Measurements from ENCODE around the gene NBDY.
"Not testable (repeated sequence)": the region's sequence is repeated elsewhere in the genome, so short reads cannot be mapped to it uniquely, and the experiment has no call there.

Gene NBDY

DNA sequence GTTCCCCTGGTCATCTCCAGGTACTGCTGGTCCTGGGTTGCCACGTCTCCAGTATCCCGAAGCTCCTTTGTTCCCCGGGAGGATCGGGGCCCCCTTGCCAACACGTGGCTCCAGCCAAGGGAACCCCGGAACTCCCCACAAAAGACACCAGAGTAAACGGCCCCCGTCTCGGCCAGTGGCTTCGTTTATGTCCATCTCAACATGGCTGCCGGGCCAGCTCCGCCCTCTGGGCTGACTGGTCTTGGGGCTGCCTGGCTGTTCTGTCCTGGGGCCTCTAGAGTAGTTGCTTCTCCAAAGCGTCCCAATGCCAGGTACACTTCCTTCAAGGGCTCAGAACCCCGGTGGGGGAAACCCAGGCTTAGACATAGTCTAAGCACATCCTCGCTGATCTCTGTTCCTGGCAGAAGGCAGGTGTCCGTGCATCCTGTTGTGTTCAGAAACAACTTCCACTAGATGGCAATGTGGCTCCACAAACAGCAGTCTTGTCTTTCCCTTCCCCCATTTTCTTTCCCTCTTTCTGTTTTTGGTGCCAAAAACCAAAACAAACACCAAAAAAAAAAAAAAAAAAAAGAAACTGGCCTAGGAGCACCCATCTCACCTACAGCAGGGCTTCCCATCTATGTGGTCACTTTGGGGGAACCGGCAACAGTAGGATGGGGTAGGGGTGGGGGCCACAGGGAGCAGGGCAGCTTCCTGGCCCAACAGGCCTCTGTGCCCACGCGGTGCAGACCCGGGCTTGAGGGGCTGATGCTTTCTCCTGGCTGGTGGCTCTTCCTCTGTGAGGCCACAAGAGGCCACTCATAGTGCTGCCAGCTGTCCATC lies 35.3 kb downstream of the NBDY start:
- peak; percentile 79 to 84 for DNase-seq (ENCODE audit: low read depth in 2 of 2)
- no peak overlapping the region for H3K4me3 ChIP-seq (replicated peaks in 1 of 2; ENCODE audit: low read depth in 2 of 2, low read length in 2 of 2)
- TF ChIP-seq, protein P1, sequence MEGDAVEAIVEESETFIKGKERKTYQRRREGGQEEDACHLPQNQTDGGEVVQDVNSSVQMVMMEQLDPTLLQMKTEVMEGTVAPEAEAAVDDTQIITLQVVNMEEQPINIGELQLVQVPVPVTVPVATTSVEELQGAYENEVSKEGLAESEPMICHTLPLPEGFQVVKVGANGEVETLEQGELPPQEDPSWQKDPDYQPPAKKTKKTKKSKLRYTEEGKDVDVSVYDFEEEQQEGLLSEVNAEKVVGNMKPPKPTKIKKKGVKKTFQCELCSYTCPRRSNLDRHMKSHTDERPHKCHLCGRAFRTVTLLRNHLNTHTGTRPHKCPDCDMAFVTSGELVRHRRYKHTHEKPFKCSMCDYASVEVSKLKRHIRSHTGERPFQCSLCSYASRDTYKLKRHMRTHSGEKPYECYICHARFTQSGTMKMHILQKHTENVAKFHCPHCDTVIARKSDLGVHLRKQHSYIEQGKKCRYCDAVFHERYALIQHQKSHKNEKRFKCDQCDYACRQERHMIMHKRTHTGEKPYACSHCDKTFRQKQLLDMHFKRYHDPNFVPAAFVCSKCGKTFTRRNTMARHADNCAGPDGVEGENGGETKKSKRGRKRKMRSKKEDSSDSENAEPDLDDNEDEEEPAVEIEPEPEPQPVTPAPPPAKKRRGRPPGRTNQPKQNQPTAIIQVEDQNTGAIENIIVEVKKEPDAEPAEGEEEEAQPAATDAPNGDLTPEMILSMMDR (IDR thresholded peaks at IDR 0.05; ENCODE audit: low read depth, low read length), result peak; percentile 47

DNA sequence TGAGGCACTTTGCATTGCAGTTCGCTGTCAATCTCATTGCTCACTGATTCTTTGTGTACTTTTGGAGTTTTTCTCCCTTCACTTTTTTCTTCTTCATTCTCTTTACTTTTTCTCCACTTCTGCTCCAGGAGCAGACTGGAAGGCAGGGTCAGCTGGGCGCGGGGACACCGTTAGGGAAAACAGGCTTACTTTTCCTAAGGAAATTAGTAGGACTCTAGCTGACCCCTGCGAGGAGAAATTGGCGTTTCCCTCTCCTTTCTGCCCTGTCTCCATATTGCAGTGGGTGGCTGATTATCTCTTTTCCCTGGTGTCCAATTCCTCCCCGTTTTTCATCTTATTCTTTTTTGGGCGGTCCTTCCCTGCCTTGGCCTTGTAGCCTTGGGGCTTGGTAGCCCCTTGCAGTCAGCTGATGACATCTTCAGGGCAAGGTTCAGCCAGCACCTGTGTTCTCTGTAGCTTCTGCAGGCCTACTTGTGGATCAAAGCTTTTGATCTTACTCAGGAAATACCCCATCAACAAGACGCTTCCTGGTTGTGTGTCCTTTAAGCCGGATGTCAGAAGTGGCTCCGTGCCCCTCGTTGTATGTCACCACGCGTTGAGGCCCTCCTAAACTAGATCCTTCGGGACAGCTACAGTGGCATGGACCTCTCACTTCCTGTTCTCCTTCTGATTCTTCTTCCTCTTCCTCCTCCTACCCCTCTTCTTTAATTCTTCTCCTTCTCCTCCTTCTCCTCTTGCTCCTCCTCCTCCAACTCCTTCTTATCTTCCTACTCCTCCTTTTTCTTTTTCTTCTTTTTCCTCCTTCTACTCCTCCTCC lies 36.1 kb downstream of the NBDY start:
- TF ChIP-seq, protein P1 (IDR thresholded peaks at IDR 0.05; ENCODE audit: low read depth, low read length), result no peak
- no peak overlapping the region for H3K4me3 ChIP-seq (replicated peaks in 1 of 2; ENCODE audit: low read depth in 2 of 2, low read length in 2 of 2)
- DNase-seq (ENCODE audit: low read depth in 2 of 2), result no peak

DNA sequence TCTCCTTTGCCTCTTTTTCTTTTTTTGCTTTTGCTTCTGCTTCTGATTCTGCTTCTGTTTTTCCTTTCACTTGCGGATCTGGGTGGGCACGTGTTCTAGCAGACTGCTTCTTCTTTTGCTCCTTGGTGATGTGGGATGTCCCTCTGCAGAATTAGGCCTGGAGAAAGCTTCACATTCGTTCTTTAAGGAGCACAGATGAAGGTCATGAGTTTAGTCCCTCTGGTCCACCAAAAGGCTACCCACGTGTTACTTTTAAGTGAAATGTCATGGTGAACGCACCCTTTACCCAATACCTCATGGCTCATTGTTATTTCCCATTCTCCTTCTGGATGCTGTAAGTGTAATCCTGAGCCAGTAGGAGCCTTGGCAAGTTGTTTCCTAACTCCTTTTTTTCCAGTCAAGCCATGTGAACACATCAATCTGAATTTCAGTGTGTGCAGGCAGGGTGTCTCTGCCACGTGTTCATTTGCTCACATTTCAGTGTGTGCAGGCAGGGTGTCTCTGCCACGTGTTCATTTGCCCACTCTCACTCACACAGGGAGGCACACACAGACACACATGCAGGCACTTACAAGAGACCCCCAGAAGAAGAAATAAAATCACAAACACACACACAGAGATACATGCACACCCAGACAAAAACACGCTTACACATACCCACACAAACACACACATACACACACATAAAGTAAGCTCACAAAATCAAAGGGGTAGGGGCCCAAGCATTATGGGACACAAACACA lies 36.9 kb downstream of the NBDY start:
- DNase-seq (ENCODE audit: low read depth in 2 of 2), result peak; percentile 10 to 15
- TF ChIP-seq, protein P1 (IDR thresholded peaks at IDR 0.05; ENCODE audit: low read depth, low read length), result no peak
- no peak overlapping the region for H3K4me3 ChIP-seq (replicated peaks in 1 of 2; ENCODE audit: low read depth in 2 of 2, low read length in 2 of 2)

DNA sequence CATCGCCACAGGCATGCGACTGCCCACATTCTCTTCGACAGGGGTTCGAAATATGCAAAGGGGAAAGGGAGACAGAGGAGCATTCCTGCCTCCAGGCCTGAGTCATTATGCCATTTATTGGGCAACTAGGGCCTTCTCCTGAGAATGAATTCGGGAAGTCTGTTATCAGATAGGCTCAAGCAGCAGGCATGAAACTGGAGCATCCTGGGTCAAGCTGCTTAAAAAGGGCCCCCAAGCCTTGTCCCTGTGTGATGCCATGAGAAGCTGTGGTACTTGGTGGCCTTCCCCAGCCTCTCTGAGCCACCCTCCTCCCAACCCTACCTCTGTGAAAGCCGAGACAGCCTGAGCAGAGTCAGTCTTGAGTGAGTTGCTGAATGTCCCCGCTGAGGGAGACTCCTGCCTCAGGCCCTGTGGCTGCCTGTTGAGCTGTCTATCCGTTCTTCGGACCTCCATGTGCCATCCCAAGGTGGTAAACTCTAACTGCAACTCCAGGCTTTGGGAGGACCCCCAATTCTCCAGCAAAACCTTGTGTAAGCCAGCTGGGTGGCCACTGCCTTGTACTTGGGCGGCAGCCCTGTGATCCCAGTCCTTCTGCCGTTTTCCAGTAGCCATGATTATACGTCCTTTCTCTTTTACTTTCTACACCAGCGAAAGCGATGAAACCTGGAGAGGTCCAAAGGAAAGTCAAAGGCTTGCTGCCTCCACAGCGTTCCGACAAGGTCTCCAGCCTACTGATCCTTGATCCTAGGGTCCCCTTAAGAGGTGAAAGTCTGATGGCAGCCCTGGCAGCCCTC lies 37.7 kb downstream of the NBDY start:
- TF ChIP-seq, protein P1 (IDR thresholded peaks at IDR 0.05; ENCODE audit: low read depth, low read length), result no peak
- H3K4me3 ChIP-seq (replicated peaks in 1 of 2; ENCODE audit: low read depth in 2 of 2, low read length in 2 of 2), result no peak overlapping the region
- DNase-seq (ENCODE audit: low read depth in 2 of 2), result peak; percentile 50 to 60

DNA sequence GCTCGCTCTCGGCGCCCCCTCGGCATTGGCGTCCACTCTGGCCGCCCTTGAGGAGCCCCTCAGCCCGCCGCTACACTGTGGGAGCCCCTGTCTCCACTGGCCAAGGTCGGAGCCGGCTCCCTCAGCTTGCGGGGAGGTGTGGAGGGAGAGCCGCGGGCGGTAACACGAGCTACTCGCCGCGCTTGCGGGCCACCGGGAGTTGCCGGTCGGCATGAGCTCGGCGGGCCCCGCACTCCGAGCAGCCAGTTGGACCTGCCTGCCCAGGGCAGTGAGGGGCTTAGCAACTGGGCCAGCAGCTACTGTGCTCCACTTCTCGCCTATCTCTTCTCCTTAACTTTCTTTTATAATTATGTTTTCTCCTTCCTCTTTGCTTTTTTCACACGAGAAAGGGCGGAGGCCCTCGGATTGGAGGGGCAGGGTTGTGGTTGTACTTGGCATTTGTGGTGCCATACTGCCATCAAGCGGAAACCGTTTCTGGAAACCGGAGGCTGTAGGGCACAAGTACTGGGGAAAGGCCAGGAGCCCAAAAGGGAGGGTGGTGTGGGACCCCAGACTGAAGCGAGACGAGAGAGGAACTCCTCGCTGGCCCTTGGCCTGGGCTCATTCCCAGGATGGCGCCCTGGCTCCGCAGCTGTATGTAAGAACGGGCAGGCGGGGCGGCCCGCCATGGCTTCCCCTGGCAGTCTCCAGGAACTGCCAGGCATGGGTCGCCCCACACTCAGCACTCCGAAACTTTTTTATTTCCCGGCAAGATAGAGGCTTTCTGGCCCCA lies 38.5 kb downstream of the NBDY start:
- not testable (repeated sequence) for DNase-seq (ENCODE audit: low read depth in 2 of 2); H3K4me3 ChIP-seq (replicated peaks in 1 of 2; ENCODE audit: low read depth in 2 of 2, low read length in 2 of 2)

DNA sequence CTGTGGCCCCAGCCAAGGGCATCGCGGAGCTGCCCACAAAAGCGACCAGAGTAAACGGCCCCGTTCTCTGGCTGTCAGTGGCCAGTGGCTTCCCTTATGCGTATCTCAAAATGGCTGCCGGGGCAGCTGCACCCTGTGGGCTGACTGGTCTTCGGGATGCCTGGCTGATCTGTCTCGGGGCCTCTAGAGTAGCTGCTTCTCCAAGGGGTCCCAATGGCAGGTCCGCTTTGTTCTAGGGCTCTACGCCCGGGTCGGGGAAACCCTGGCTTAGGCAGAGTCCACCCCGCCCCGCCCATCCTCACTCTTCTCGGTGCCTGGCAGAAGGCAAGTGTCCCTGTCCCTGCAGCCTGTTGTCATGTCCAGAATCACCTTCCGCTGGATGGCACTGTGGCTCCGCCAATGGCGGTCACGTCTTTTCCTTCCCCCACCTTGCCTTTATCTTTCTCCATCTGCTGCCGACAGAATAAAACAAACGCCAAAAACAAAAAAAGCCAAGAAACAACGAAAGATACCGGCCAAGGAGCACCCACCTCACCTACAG lies 39.1 kb downstream of the NBDY start:
- DNase-seq (ENCODE audit: low read depth in 2 of 2); H3K4me3 ChIP-seq (replicated peaks in 1 of 2; ENCODE audit: low read depth in 2 of 2, low read length in 2 of 2): not testable (repeated sequence)

DNA sequence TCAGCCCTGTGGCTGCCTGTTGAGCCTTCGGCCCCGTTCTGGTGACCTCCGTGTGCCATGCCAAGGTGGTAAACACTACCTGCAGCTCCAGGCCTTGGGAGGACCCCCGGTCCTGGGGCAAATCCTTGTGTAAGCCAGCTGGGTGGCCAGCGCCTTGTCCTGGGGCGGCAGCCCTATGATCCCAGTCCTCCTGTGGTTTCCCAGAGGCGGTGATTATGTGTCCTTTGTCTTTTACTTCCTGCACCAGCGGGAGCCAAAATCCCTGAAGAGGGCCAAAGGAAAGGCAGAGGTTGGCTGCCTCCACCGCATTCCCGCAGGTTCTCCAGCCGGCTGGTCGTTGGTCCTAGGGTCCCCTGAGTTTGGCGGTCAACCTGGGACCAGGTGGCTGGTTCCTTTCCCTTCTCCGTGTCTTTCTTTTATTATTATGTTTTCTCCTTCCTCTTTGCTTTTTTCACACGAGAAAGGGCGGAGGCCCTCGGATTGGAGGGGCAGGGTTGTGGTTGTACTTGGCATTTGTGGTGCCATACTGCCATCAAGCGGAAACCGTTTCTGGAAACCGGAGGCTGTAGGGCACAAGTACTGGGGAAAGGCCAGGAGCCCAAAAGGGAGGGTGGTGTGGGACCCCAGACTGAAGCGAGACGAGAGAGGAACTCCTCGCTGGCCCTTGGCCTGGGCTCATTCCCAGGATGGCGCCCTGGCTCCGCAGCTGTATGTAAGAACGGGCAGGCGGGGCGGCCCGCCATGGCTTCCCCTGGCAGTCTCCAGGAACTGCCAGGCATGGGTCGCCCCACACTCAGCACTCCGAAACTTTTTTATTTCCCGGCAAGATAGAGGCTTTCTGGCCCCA lies 43.9 kb downstream of the NBDY start:
- not testable (repeated sequence) for DNase-seq (ENCODE audit: low read depth in 2 of 2); H3K4me3 ChIP-seq (replicated peaks in 1 of 2; ENCODE audit: low read depth in 2 of 2, low read length in 2 of 2)

DNA sequence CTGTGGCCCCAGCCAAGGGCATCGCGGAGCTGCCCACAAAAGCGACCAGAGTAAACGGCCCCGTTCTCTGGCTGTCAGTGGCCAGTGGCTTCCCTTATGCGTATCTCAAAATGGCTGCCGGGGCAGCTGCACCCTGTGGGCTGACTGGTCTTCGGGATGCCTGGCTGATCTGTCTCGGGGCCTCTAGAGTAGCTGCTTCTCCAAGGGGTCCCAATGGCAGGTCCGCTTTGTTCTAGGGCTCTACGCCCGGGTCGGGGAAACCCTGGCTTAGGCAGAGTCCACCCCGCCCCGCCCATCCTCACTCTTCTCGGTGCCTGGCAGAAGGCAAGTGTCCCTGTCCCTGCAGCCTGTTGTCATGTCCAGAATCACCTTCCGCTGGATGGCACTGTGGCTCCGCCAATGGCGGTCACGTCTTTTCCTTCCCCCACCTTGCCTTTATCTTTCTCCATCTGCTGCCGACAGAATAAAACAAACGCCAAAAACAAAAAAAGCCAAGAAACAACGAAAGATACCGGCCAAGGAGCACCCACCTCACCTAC lies 44.5 kb downstream of the NBDY start:
- H3K4me3 ChIP-seq (replicated peaks in 1 of 2; ENCODE audit: low read depth in 2 of 2, low read length in 2 of 2); DNase-seq (ENCODE audit: low read depth in 2 of 2): not testable (repeated sequence)

DNA sequence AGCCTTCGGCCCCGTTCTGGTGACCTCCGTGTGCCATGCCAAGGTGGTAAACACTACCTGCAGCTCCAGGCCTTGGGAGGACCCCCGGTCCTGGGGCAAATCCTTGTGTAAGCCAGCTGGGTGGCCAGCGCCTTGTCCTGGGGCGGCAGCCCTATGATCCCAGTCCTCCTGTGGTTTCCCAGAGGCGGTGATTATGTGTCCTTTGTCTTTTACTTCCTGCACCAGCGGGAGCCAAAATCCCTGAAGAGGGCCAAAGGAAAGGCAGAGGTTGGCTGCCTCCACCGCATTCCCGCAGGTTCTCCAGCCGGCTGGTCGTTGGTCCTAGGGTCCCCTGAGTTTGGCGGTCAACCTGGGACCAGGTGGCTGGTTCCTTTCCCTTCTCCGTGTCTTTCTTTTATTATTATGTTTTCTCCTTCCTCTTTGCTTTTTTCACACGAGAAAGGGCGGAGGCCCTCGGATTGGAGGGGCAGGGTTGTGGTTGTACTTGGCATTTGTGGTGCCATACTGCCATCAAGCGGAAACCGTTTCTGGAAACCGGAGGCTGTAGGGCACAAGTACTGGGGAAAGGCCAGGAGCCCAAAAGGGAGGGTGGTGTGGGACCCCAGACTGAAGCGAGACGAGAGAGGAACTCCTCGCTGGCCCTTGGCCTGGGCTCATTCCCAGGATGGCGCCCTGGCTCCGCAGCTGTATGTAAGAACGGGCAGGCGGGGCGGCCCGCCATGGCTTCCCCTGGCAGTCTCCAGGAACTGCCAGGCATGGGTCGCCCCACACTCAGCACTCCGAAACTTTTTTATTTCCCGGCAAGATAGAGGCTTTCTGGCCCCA lies 49.3 kb downstream of the NBDY start:
- not testable (repeated sequence) for DNase-seq (ENCODE audit: low read depth in 2 of 2); H3K4me3 ChIP-seq (replicated peaks in 1 of 2; ENCODE audit: low read depth in 2 of 2, low read length in 2 of 2)
